Osteocyte (in vitro differentiated cells): ENCODE data around the gene PSMD14. TPM values are rescaled to one million over a fixed set of nuclear protein-coding genes. Genes with fewer than 3 reads are reported as not detected.

ENCODE experiments used
- DNase-seq: peaks from one replicate; pipeline ENCODE4 v3.0.0; 2021; ENCODE audit warnings: mixed read lengths; ENCODE audit not compliant: unreplicated experiment; ENCODE audit errors: extremely low spot score
- H3K27ac Mint-ChIP-seq: one replicate; pipeline ENCODE4 v1.8.0; 2021; ENCODE audit warnings: mild to moderate bottlenecking, mixed read lengths; ENCODE audit not compliant: unreplicated experiment
- H3K27me3 Mint-ChIP-seq: one replicate; pipeline ENCODE4 v1.8.0; 2021; ENCODE audit warnings: mixed read lengths; ENCODE audit not compliant: unreplicated experiment
- H3K36me3 Mint-ChIP-seq: one replicate; pipeline ENCODE4 v1.8.0; 2021; ENCODE audit warnings: mixed read lengths; ENCODE audit not compliant: unreplicated experiment
- H3K4me1 Mint-ChIP-seq: one replicate; pipeline ENCODE4 v1.8.0; 2021; ENCODE audit warnings: mixed read lengths; ENCODE audit not compliant: unreplicated experiment
- H3K4me3 Mint-ChIP-seq: one replicate; pipeline ENCODE4 v1.8.0; 2021; ENCODE audit warnings: mild to moderate bottlenecking, moderate library complexity, mixed read lengths; ENCODE audit not compliant: unreplicated experiment
- H3K9me3 Mint-ChIP-seq: one replicate; pipeline ENCODE4 v1.8.0; 2021; ENCODE audit warnings: mixed read lengths; ENCODE audit not compliant: unreplicated experiment
- CTCF ChIP-seq: fragments of 200-600 bp; sonication (generic); IDR thresholded peaks from 2 replicates; pipeline ENCODE4 v1.5.0; 2021; ENCODE audit warnings: antibody characterized with exemption, mild to moderate bottlenecking, moderate library complexity
- total RNA-seq: library from RNA; stranded (reverse); gene quantifications from 2 replicates; pipeline ENCODE4 v1.2.1, GENCODE V29; 2021

PSMD14 gene
- total RNA-seq, 1 donor from 2014 or later, result 38.7 TPM

GRCh38 chr2:161388146-161388779, 80.0 kb downstream of the PSMD14 start:
- Mint-ChIP-seq H3K4me1 (peaks cover 2% of the 10 kb centered on the region), H3K9me3 (no peaks in the 10 kb centered on the region), H3K27ac (no peak overlapping the region), H3K36me3 (peaks cover 17% of the 10 kb centered on the region), H3K27me3 (no peaks in the 10 kb centered on the region), H3K4me3 (no peak overlapping the region)
- no peak for DNase-seq
- no peak for TF ChIP-seq CTCF

- Mint-ChIP-seq H3K4me1 (peaks cover 2% of the 10 kb centered on the region), H3K27me3 (no peaks in the 10 kb centered on the region), H3K27ac (no peak overlapping the region), H3K36me3 (peaks cover 34% of the 10 kb centered on the region), H3K9me3 (no peaks in the 10 kb centered on the region), H3K4me3 (no peak overlapping the region)
- no peak for TF ChIP-seq CTCF
- DNase-seq, result no peak
These were observed 83.7 kb downstream of the PSMD14 start for GRCh38 chr2:161391737-161392506.

GRCh38 chr2:161400076-161400475, 91.9 kb downstream of the PSMD14 start:
- Mint-ChIP-seq H3K36me3 (peaks cover 35% of the 10 kb centered on the region), H3K27ac (no peak overlapping the region)

GRCh38 chr2:161402297-161402696, 94.1 kb downstream of the PSMD14 start:
- H3K4me3 Mint-ChIP-seq, result no peak overlapping the region
- peaks cover 17% of the 10 kb centered on the region for H3K36me3 Mint-ChIP-seq
- no peaks in the 10 kb centered on the region for H3K4me1 Mint-ChIP-seq
- H3K9me3 Mint-ChIP-seq, result no peaks in the 10 kb centered on the region
- TF ChIP-seq CTCF, result no peak
- H3K27me3 Mint-ChIP-seq, result no peaks in the 10 kb centered on the region
- no peak for DNase-seq
- no peak overlapping the region for H3K27ac Mint-ChIP-seq

More at GRCh38 chr2:161400076-161400475, 91.9 kb downstream of the PSMD14 start:
- no peaks in the 10 kb centered on the region for H3K9me3 Mint-ChIP-seq
- no peaks in the 10 kb centered on the region for H3K27me3 Mint-ChIP-seq
- TF ChIP-seq CTCF, result no peak
- no peak for DNase-seq
- H3K4me3 Mint-ChIP-seq, result no peak overlapping the region
- no peaks in the 10 kb centered on the region for H3K4me1 Mint-ChIP-seq

GRCh38 chr2:161406316-161406715, 98.1 kb downstream of the PSMD14 start:
- DNase-seq, result no peak
- no peak for TF ChIP-seq CTCF
- Mint-ChIP-seq H3K27me3 (no peaks in the 10 kb centered on the region), H3K27ac (no peak overlapping the region), H3K4me3 (no peak overlapping the region), H3K4me1 (no peaks in the 10 kb centered on the region), H3K9me3 (no peaks in the 10 kb centered on the region), H3K36me3 (peaks cover 18% of the 10 kb centered on the region)
